ENCODE results near the gene TMEM19.

GRCh38 chr12:71708658-71709057 lies 22.8 kb downstream of the TMEM19 start:
- TF ChIP-seq, protein P1, sequence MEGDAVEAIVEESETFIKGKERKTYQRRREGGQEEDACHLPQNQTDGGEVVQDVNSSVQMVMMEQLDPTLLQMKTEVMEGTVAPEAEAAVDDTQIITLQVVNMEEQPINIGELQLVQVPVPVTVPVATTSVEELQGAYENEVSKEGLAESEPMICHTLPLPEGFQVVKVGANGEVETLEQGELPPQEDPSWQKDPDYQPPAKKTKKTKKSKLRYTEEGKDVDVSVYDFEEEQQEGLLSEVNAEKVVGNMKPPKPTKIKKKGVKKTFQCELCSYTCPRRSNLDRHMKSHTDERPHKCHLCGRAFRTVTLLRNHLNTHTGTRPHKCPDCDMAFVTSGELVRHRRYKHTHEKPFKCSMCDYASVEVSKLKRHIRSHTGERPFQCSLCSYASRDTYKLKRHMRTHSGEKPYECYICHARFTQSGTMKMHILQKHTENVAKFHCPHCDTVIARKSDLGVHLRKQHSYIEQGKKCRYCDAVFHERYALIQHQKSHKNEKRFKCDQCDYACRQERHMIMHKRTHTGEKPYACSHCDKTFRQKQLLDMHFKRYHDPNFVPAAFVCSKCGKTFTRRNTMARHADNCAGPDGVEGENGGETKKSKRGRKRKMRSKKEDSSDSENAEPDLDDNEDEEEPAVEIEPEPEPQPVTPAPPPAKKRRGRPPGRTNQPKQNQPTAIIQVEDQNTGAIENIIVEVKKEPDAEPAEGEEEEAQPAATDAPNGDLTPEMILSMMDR (IDR thresholded peaks at IDR 0.05): no peak
- no peak for TF ChIP-seq POLR2A (IDR thresholded peaks at IDR 0.05)

All from lower leg skin (tissue), 3 donors.